Liver (tissue), 9 donors: ENCODE data around the gene PAPPA2. TPM values are rescaled to one million over a fixed set of nuclear protein-coding genes. Genes with fewer than 3 reads are reported as not detected.

Experiments
- DNase-seq: peaks from one replicate; pipeline ENCODE4 v3.0.0-alpha.2; 2017; ENCODE audit warnings: low spot score
- H3K27ac ChIP-seq, 2 donors: one replicate each; pipeline ENCODE4 v1.7.0; 2013; ENCODE audit warnings: inconsistent platforms in 2 of 2, low read length in 2 of 2, control low read depth in 1 of 2, low read depth in 1 of 2, mild to moderate bottlenecking in 1 of 2
- H3K27me3 ChIP-seq, 4 donors: one replicate each; pipeline versions ENCODE4 v1.6.1 to v1.7.0; 2013; ENCODE audit warnings: low read length in 3 of 4, inconsistent platforms in 1 of 4, mild to moderate bottlenecking in 1 of 4, moderate library complexity in 1 of 4; ENCODE audit not compliant: control insufficient read depth in 4 of 4, insufficient read depth in 4 of 4
- H3K36me3 ChIP-seq, 4 donors: one replicate each; pipeline versions ENCODE4 v1.6.1 to v1.7.0; 2013; ENCODE audit warnings: low read length in 3 of 4, mild to moderate bottlenecking in 3 of 4, low read depth in 1 of 4, moderate library complexity in 1 of 4; ENCODE audit not compliant: control insufficient read depth in 4 of 4, insufficient read depth in 3 of 4
- H3K4me1 ChIP-seq, 4 donors: one replicate each; pipeline versions ENCODE4 v1.6.1 to v1.7.0; 2013; ENCODE audit warnings: low read length in 3 of 4, mild to moderate bottlenecking in 3 of 4, moderate library complexity in 1 of 4; ENCODE audit not compliant: control insufficient read depth in 4 of 4, insufficient read depth in 4 of 4
- H3K4me3 ChIP-seq, 3 donors: one replicate each; pipeline versions ENCODE4 v1.6.1 to v1.7.0; 2013; ENCODE audit warnings: low read length in 3 of 3, control low read depth in 1 of 3, low read depth in 1 of 3, mild to moderate bottlenecking in 1 of 3
- H3K9ac ChIP-seq, 2 donors: one replicate each; pipeline ENCODE4 v1.7.0; 2013; ENCODE audit warnings: low read length in 2 of 2, mild to moderate bottlenecking in 2 of 2, moderate library complexity in 2 of 2, control low read depth in 1 of 2, low read depth in 1 of 2
- H3K9me3 ChIP-seq, 4 donors: one replicate each; pipeline versions ENCODE4 v1.6.1 to v1.7.0; 2013; ENCODE audit warnings: low read length in 3 of 4; ENCODE audit not compliant: control insufficient read depth in 4 of 4
- EGR1 ChIP-seq, 2 donors: IDR thresholded peaks; 2 replicates each; pipeline ENCODE4 v1.6.1; 2016 to 2018; ENCODE audit warnings: antibody characterized with exemption in 2 of 2, low read depth in 2 of 2
- FOXA1 ChIP-seq: IDR thresholded peaks from 2 replicates; pipeline ENCODE4 v1.6.1; 2016; ENCODE audit warnings: antibody characterized with exemption
- FOXA2 ChIP-seq: IDR thresholded peaks from 2 replicates; pipeline ENCODE4 v1.6.1; 2016; ENCODE audit warnings: antibody characterized with exemption
- GABPA ChIP-seq, 2 donors: IDR thresholded peaks in 1 of 2; conservative IDR thresholded peaks in 1 of 2; 2 replicates each; pipeline ENCODE4 v1.6.1; 2016; ENCODE audit warnings: antibody characterized with exemption in 2 of 2, mild to moderate bottlenecking in 1 of 2, moderate library complexity in 1 of 2
- HNF4A ChIP-seq, 2 donors: conservative IDR thresholded peaks; 2 replicates each; pipeline ENCODE4 v1.6.1; 2016; ENCODE audit warnings: antibody characterized with exemption in 2 of 2, mild to moderate bottlenecking in 2 of 2
- HNF4G ChIP-seq: IDR thresholded peaks from 2 replicates; pipeline ENCODE4 v1.6.1; 2016; ENCODE audit warnings: antibody characterized with exemption
- JUND ChIP-seq, 2 donors: IDR thresholded peaks; 2 replicates each; pipeline ENCODE4 v1.6.1; 2016; ENCODE audit warnings: antibody characterized with exemption in 2 of 2
- NR2F2 ChIP-seq: IDR thresholded peaks from 2 replicates; pipeline ENCODE4 v1.6.1; 2016; ENCODE audit warnings: antibody characterized with exemption
- RAD21 ChIP-seq, 2 donors: IDR thresholded peaks; 2 replicates each; pipeline ENCODE4 v1.6.1; 2016; ENCODE audit warnings: antibody characterized with exemption in 2 of 2, mild to moderate bottlenecking in 2 of 2
- RXRA ChIP-seq, 2 donors: IDR thresholded peaks; 2 replicates each; pipeline ENCODE4 v1.6.1; 2017 to 2018; ENCODE audit warnings: antibody characterized with exemption in 2 of 2, mild to moderate bottlenecking in 1 of 2
- SP1 ChIP-seq: IDR thresholded peaks from 2 replicates; pipeline ENCODE4 v1.6.1; 2018; ENCODE audit warnings: antibody characterized with exemption, mild to moderate bottlenecking
- TAF1 ChIP-seq: conservative IDR thresholded peaks from 2 replicates; pipeline ENCODE4 v1.6.1; 2016; ENCODE audit warnings: antibody characterized with exemption, mild to moderate bottlenecking
- YY1 ChIP-seq: IDR thresholded peaks from 2 replicates; pipeline ENCODE4 v1.6.1; 2016; ENCODE audit warnings: antibody characterized with exemption, mild to moderate bottlenecking
- WGBS: extraction: QIAGEN DNeasy Blood & Tissue Kit; methylation state at CpG from one replicate; pipeline ENCODE4 v1.1.7; 2013; 5-methylcytosine and 5-hydroxymethylcytosine counted together
- polyA plus RNA-seq, 2 donors: library from polyadenylated mRNA; stranded (reverse) in 1 of 2; unstranded in 1 of 2; fragments of 200-250 nt in 1 of 2; fragments of >200 nt in 1 of 2; fragmentation: Nextera tagmentation in 1 of 2; extraction: Ambion mirVana in 1 of 2; gene quantifications; one replicate each; pipeline versions ENCODE4 v1.2.1 to v1.2.3, GENCODE V29; 2013 to 2015
- total RNA-seq, 2 donors: library from RNA; depleted of rRNA; stranded (reverse); fragments of >200 nt; gene quantifications; one replicate each; pipeline ENCODE4 v1.2.3, GENCODE V29; 2014
- TF ChIP-seq, protein P1 (sequence below): IDR thresholded peaks from 2 replicates; pipeline ENCODE4 v1.6.1; 2016; ENCODE audit warnings: antibody characterized with exemption, mild to moderate bottlenecking
- TF ChIP-seq, protein P2 (sequence below): fragments of 150-350 bp; IDR thresholded peaks from 2 replicates; pipeline ENCODE4 v1.5.1; 2017; ENCODE audit warnings: improper control_type of control experiment, low read depth, low read length; ENCODE audit not compliant: missing input control
- TF ChIP-seq, protein P3 (sequence below): IDR thresholded peaks from 2 replicates; pipeline ENCODE4 v1.6.1; 2016; ENCODE audit warnings: antibody characterized with exemption
- TF ChIP-seq, protein P4 (sequence below): IDR thresholded peaks from 2 replicates; pipeline ENCODE4 v1.6.1; 2016; ENCODE audit warnings: antibody characterized with exemption
- TF ChIP-seq, protein P5 (sequence below): IDR thresholded peaks from 2 replicates; pipeline ENCODE4 v1.6.1; 2016; ENCODE audit warnings: antibody characterized with exemption
- donor health status: healthy.
- donor health status: healthy.
- donor health status: healthy.
- donor health status: healthy.
- donor health status: healthy.

Gene PAPPA2
- total and polyA plus RNA-seq, 4 donors: 0.19 to 27.2 (median 13.4) TPM

DNA sequence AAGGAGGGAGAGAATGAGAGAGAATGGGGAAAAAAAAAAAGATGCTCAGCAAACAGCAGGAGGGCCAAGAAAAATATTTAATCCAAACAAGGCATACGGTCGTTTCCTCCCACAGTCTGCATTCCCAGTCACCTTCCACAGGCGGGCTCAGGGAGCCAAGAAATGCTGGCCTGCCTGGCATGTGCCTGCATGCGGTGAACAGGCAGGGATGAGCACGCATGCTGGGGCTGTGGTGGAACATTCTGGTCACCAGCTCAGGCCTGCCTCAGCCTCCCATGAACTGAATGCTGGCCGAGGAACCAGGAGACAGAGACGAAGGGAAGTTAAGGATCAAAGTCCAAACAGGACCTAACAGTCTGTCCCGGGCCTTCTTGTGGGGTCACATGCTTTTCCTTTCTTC is 366.3 kb downstream of the PAPPA2 start:
- H3K27me3 ChIP-seq: peaks cover 0 to 3% (median 0%) of the 10 kb centered on the region in 4 donors
- H3K4me1 ChIP-seq: no peaks in the 10 kb centered on the region
- H3K9me3 ChIP-seq: no peaks in the 10 kb centered on the region
- WGBS: 45% methylated on average over 8 of the region's 8 CpGs
- H3K4me3 ChIP-seq: no peak overlapping the region
- TF ChIP-seq RXRA (IDR thresholded peaks at IDR 0.05) (no peak), EGR1 (IDR thresholded peaks at IDR 0.05; ENCODE audit: low read depth in 2 of 2) (no peak), FOXA2 (no peak), FOXA1 (no peak), JUND (IDR thresholded peaks at IDR 0.05) (no peak), GABPA (IDR thresholded peaks at IDR 0.05 in 1 of 2, conservative IDR thresholded peaks at IDR 0.05 in 1 of 2) (no peak), HNF4A (conservative IDR thresholded peaks at IDR 0.05) (no peak), HNF4G (no peak), SP1 (no peak), YY1 (no peak), RAD21 (IDR thresholded peaks at IDR 0.05) (no peak), NR2F2 (no peak), TAF1 (no peak)
- TF ChIP-seq, protein P1, sequence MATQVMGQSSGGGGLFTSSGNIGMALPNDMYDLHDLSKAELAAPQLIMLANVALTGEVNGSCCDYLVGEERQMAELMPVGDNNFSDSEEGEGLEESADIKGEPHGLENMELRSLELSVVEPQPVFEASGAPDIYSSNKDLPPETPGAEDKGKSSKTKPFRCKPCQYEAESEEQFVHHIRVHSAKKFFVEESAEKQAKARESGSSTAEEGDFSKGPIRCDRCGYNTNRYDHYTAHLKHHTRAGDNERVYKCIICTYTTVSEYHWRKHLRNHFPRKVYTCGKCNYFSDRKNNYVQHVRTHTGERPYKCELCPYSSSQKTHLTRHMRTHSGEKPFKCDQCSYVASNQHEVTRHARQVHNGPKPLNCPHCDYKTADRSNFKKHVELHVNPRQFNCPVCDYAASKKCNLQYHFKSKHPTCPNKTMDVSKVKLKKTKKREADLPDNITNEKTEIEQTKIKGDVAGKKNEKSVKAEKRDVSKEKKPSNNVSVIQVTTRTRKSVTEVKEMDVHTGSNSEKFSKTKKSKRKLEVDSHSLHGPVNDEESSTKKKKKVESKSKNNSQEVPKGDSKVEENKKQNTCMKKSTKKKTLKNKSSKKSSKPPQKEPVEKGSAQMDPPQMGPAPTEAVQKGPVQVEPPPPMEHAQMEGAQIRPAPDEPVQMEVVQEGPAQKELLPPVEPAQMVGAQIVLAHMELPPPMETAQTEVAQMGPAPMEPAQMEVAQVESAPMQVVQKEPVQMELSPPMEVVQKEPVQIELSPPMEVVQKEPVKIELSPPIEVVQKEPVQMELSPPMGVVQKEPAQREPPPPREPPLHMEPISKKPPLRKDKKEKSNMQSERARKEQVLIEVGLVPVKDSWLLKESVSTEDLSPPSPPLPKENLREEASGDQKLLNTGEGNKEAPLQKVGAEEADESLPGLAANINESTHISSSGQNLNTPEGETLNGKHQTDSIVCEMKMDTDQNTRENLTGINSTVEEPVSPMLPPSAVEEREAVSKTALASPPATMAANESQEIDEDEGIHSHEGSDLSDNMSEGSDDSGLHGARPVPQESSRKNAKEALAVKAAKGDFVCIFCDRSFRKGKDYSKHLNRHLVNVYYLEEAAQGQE: no peak
- TF ChIP-seq, protein P2, sequence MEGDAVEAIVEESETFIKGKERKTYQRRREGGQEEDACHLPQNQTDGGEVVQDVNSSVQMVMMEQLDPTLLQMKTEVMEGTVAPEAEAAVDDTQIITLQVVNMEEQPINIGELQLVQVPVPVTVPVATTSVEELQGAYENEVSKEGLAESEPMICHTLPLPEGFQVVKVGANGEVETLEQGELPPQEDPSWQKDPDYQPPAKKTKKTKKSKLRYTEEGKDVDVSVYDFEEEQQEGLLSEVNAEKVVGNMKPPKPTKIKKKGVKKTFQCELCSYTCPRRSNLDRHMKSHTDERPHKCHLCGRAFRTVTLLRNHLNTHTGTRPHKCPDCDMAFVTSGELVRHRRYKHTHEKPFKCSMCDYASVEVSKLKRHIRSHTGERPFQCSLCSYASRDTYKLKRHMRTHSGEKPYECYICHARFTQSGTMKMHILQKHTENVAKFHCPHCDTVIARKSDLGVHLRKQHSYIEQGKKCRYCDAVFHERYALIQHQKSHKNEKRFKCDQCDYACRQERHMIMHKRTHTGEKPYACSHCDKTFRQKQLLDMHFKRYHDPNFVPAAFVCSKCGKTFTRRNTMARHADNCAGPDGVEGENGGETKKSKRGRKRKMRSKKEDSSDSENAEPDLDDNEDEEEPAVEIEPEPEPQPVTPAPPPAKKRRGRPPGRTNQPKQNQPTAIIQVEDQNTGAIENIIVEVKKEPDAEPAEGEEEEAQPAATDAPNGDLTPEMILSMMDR: no peak
- TF ChIP-seq, protein P3, sequence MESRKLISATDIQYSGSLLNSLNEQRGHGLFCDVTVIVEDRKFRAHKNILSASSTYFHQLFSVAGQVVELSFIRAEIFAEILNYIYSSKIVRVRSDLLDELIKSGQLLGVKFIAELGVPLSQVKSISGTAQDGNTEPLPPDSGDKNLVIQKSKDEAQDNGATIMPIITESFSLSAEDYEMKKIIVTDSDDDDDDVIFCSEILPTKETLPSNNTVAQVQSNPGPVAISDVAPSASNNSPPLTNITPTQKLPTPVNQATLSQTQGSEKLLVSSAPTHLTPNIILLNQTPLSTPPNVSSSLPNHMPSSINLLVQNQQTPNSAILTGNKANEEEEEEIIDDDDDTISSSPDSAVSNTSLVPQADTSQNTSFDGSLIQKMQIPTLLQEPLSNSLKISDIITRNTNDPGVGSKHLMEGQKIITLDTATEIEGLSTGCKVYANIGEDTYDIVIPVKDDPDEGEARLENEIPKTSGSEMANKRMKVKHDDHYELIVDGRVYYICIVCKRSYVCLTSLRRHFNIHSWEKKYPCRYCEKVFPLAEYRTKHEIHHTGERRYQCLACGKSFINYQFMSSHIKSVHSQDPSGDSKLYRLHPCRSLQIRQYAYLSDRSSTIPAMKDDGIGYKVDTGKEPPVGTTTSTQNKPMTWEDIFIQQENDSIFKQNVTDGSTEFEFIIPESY: no peak
- TF ChIP-seq, protein P4, sequence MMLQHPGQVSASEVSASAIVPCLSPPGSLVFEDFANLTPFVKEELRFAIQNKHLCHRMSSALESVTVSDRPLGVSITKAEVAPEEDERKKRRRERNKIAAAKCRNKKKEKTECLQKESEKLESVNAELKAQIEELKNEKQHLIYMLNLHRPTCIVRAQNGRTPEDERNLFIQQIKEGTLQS: no peak
- TF ChIP-seq, protein P5, sequence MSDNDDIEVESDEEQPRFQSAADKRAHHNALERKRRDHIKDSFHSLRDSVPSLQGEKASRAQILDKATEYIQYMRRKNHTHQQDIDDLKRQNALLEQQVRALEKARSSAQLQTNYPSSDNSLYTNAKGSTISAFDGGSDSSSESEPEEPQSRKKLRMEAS: no peak
- no peak for DNase-seq
- H3K9ac ChIP-seq: no peak overlapping the region
- H3K36me3 ChIP-seq: no peaks in the 10 kb centered on the region
- no peak overlapping the region for H3K27ac ChIP-seq
